AG04450 (cell line): ENCODE results near the gene SNRNP70. TPM values are rescaled to one million over a fixed set of nuclear protein-coding genes. Genes with fewer than 3 reads are reported as not detected.

ENCODE experiments used
- CTCF ChIA-PET: fragments of 300-600, 350-600 bp; formaldehyde crosslinking; extraction: SDS; loops from one replicate; lab custom pipeline; 2022; ENCODE audit warnings: antibody characterized with exemption, inconsistent platforms; lab: Charles Lee
- POLR2A ChIA-PET: fragments of 350-600 bp; formaldehyde crosslinking; extraction: SDS; loops from one replicate; lab custom pipeline; 2021; ENCODE audit warnings: antibody characterized with exemption, inconsistent platforms; lab: Yijun Ruan, JAX
- DNase-seq: peaks from one replicate; pipeline ENCODE4 v3.0.0-alpha.2; 2011; ENCODE audit warnings: low read depth, low spot score
- H3K27ac ChIP-seq: one replicate; pipeline ENCODE4 v1.5.1; 2012; ENCODE audit warnings: low read depth, low read length, control low read depth
- H3K27me3 ChIP-seq: one replicate; pipeline ENCODE4 v1.6.0; 2012; ENCODE audit warnings: low read length; ENCODE audit not compliant: control insufficient read depth, insufficient read depth
- H3K4me3 ChIP-seq: 2 replicates; pipeline ENCODE4 v1.5.1; 2011; ENCODE audit warnings: mild to moderate bottlenecking, low read depth, low read length, control low read depth
- H3K9me3 ChIP-seq: 2 replicates; pipeline ENCODE4 v1.5.1; 2012; ENCODE audit warnings: low read length; ENCODE audit not compliant: control insufficient read depth, insufficient read depth
- CTCF ChIP-seq: IDR thresholded peaks from 2 replicates; pipeline ENCODE4 v1.5.1; 2011; ENCODE audit warnings: low read depth, low read length, control low read depth, inconsistent platforms
- polyA plus RNA-seq: library from polyadenylated mRNA; depleted of rRNA; stranded (reverse); fragments of >200 nt; gene quantifications from 2 replicates; pipeline ENCODE4 v1.2.3, GENCODE V29; 2011; rRNA removed
- small RNA-seq: library from RNA; depleted of rRNA; stranded (forward); fragments of <200 nt; gene quantifications from one replicate; pipeline ENCODE3, GENCODE V24; 2012; ENCODE audit warnings: low read depth; ENCODE audit not compliant: insufficient read length

SNRNP70 gene
- polyA plus RNA-seq, 1 experiment = 117 TPM

DNA sequence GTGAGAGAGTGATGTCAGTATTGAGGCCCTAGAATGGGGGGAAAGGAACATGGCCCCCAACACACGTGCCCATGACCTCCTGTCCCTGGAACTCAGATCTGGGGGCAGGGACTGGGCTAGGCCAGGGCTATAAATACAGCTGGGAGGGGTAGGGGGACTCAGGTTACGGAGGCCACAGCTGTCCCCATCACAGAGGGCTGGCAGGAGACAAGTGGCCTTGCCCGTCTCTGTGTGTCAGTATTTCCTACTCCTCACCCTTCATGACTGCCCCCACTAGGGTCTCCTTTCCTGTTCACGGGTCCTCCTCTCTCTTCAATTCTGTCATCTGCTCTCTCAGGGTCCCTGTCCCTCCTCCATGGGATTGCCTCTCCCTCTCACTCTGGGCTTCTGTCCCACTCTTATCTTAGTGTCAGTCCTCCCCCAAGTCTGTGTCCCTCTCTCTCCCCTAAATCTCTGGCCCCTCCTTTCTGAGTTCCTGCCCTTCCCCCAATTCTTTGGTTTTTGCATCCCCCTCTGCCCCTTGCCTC, 70.6 kb downstream of the SNRNP70 start:
- H3K9me3 ChIP-seq = peaks cover 9% of the 10 kb centered on the region; the same call in 1 of the 2 replicates
- no peak for TF ChIP-seq CTCF
- POLR2A ChIA-PET = no interaction called here
- no peak overlapping the region for H3K27ac ChIP-seq
- no peaks in the 10 kb centered on the region for H3K27me3 ChIP-seq
- H3K4me3 ChIP-seq = no peak overlapping the region
- no peak for DNase-seq
- CTCF ChIA-PET = no interaction called here

GRCh38 chr19:49157445-49158224, 72.4 kb downstream of the SNRNP70 start, which contains the start of gene TRPM4:
TSS of gene TRPM4 (plus strand) at chr19:49157792. CDS start at chr19:49157867, 75 bp downstream.
- Histone ChIP-seq H3K27me3 (no peaks in the 10 kb centered on the region), H3K4me3 (peak within 1 kb of the TSS; percentile 94), H3K27ac (no peak within 1 kb of the TSS), H3K9me3 (peaks cover 4% of the 10 kb centered on the region; the same call in 1 of the 2 replicates)
- no peak for TF ChIP-seq CTCF
- no peak for DNase-seq
- POLR2A ChIA-PET = no interaction called here
- CTCF ChIA-PET = interaction anchor here (1.3 kb wide), 1 partner anchor 42 kb away, joined by 6 read pairs; no protein-coding TSS in a partner anchor

Small RNA genes within 50 kb of the gene (small RNA-seq; reads per million reads assigned to genes)
- gene RN7SL708P = not detected

Other genes starting within 250 kb of the SNRNP70 start
- 2.3 and 3.6 TPM in 2 replicates for gene HSD17B14, start 249.0 kb upstream of the SNRNP70 start, polyA plus RNA-seq
- 7.1 and 11.9 TPM in 2 replicates for gene PLEKHA4, start 216.8 kb upstream of the SNRNP70 start, polyA plus RNA-seq
- 36.5 and 37.2 TPM in 2 replicates for gene PPP1R15A, start 213.0 kb upstream of the SNRNP70 start, polyA plus RNA-seq
- gene TULP2, start 186.7 kb upstream of the SNRNP70 start, polyA plus RNA-seq = 0.20 and 0.25 TPM in 2 replicates
- gene NUCB1, start 185.1 kb upstream of the SNRNP70 start, polyA plus RNA-seq = 123 and 130 TPM in 2 replicates
- 0.48 and 0.61 TPM in 2 replicates for gene DHDH, start 151.8 kb upstream of the SNRNP70 start, polyA plus RNA-seq
- 110 and 147 TPM in 2 replicates for gene BAX, start 130.6 kb upstream of the SNRNP70 start, polyA plus RNA-seq
- gene FTL, start 120.1 kb upstream of the SNRNP70 start, polyA plus RNA-seq = 3,644 and 5,326 TPM in 2 replicates
- 19.5 and 24.1 TPM in 2 replicates for gene GYS1, start 92.1 kb upstream of the SNRNP70 start, polyA plus RNA-seq
- gene RUVBL2, start 91.6 kb upstream of the SNRNP70 start, polyA plus RNA-seq = 107 and 131 TPM in 2 replicates
- 0.31 TPM in 1 of 2 replicates, not detected in the other for gene LHB, start 68.4 kb upstream of the SNRNP70 start, polyA plus RNA-seq
- not detected in 2 replicates for gene CGB3, start 61.1 kb upstream of the SNRNP70 start, polyA plus RNA-seq
- not detected in 2 replicates for gene CGB2, start 53.6 kb upstream of the SNRNP70 start, polyA plus RNA-seq
- not detected in 2 replicates for gene CGB1, start 48.6 kb upstream of the SNRNP70 start, polyA plus RNA-seq
- gene CGB5, start 41.6 kb upstream of the SNRNP70 start, polyA plus RNA-seq = not detected in 2 replicates
- gene CGB8, start 36.3 kb upstream of the SNRNP70 start, polyA plus RNA-seq = not detected in 2 replicates
- 0.42 and 0.87 TPM in 2 replicates for gene CGB7, start 27.7 kb upstream of the SNRNP70 start, polyA plus RNA-seq
- 0.09 and 0.30 TPM in 2 replicates for gene NTF4, start 20.6 kb upstream of the SNRNP70 start, polyA plus RNA-seq
- not detected in 2 replicates for gene KCNA7, start 12.8 kb upstream of the SNRNP70 start, polyA plus RNA-seq
- 4.2 and 4.9 TPM in 2 replicates for gene LIN7B, start 28.9 kb downstream of the SNRNP70 start, polyA plus RNA-seq
- 0.36 and 0.50 TPM in 2 replicates for gene C19orf73, start 33.7 kb downstream of the SNRNP70 start, polyA plus RNA-seq
- gene PPFIA3, start 34.1 kb downstream of the SNRNP70 start, polyA plus RNA-seq = 0.52 and 0.63 TPM in 2 replicates
- 0.06 TPM in 1 of 2 replicates, not detected in the other for gene HRC, start 69.9 kb downstream of the SNRNP70 start, polyA plus RNA-seq
- 4.3 and 6.3 TPM in 2 replicates for gene TRPM4, start 72.3 kb downstream of the SNRNP70 start, polyA plus RNA-seq
- 1.5 and 1.6 TPM in 2 replicates for gene SLC6A16, start 239.7 kb downstream of the SNRNP70 start, polyA plus RNA-seq
- gene CD37, start 250.0 kb downstream of the SNRNP70 start, polyA plus RNA-seq = not detected in 2 replicates